Loucy (cell line): Measurements from ENCODE around the gene MYH10.

Experiments
- H2AFZ ChIP-seq: fragments of 200-600 bp; sonication (generic); 2 replicates; pipeline ENCODE4 v1.6.0; 2016; ENCODE audit warnings: antibody characterized with exemption, mild to moderate bottlenecking, low read length, moderate library complexity
- H3F3A ChIP-seq: fragments of 200-600 bp; 2 replicates; pipeline ENCODE4 v1.6.0; 2016; ENCODE audit warnings: antibody characterized with exemption, low read depth, mild to moderate bottlenecking
- H3K27me3 ChIP-seq: fragments of 200-600 bp; sonication (generic); 2 replicates; pipeline ENCODE4 v1.6.1; 2014; ENCODE audit warnings: low read length, mild to moderate bottlenecking; ENCODE audit not compliant: insufficient read depth, poor library complexity, severe bottlenecking
- H3K36me3 ChIP-seq: fragments of 200-600 bp; sonication (generic); 2 replicates; pipeline ENCODE4 v1.6.1; 2016; ENCODE audit warnings: low read length; ENCODE audit not compliant: insufficient read depth
- H3K4me1 ChIP-seq: fragments of 200-600 bp; sonication (generic); 2 replicates; pipeline ENCODE4 v1.5.1; 2014; ENCODE audit warnings: low read length, mild to moderate bottlenecking; ENCODE audit not compliant: insufficient read depth, poor library complexity, severe bottlenecking
- H3K4me2 ChIP-seq: fragments of 200-600 bp; sonication (generic); 2 replicates; pipeline ENCODE4 v1.6.0; 2014; ENCODE audit warnings: antibody characterized with exemption, low read length, low read depth, mild to moderate bottlenecking; ENCODE audit not compliant: poor library complexity, severe bottlenecking
- H3K4me3 ChIP-seq: fragments of 200-600 bp; sonication (generic); 2 replicates; pipeline ENCODE4 v1.5.1; 2014; ENCODE audit warnings: low read length, mild to moderate bottlenecking, mixed read lengths; ENCODE audit not compliant: poor library complexity, severe bottlenecking
- H3K79me2 ChIP-seq: fragments of 200-600 bp; sonication (generic); 2 replicates; pipeline ENCODE4 v1.6.1; 2014; ENCODE audit warnings: low read length; ENCODE audit not compliant: insufficient read depth
- H3K9ac ChIP-seq: fragments of 200-600 bp; sonication (generic); 2 replicates; pipeline ENCODE4 v1.6.0; 2014; ENCODE audit warnings: mild to moderate bottlenecking, low read depth, low read length, moderate library complexity; ENCODE audit not compliant: poor library complexity, severe bottlenecking
- H3K9me2 ChIP-seq: fragments of 200-600 bp; sonication (generic); replicated peaks from 2 replicates; pipeline ENCODE4 v1.6.1; 2016; ENCODE audit warnings: low read depth, low read length, mixed read lengths
- H3K9me3 ChIP-seq: fragments of 200-600 bp; sonication (generic); 2 replicates; pipeline ENCODE4 v1.6.1; 2014; ENCODE audit warnings: mild to moderate bottlenecking, antibody characterized with exemption, low read length, low read depth; ENCODE audit not compliant: insufficient read depth
- H4K20me1 ChIP-seq: fragments of 200-600 bp; sonication (generic); 2 replicates; pipeline ENCODE4 v1.6.0; 2014; ENCODE audit warnings: antibody characterized with exemption, low read length, mild to moderate bottlenecking; ENCODE audit not compliant: insufficient read depth, poor library complexity, severe bottlenecking
- EZH2phosphoT487 ChIP-seq: fragments of 200-600 bp; IDR thresholded peaks from 2 replicates; pipeline ENCODE4 v1.6.1; 2018; ENCODE audit warnings: antibody characterized with exemption, mild to moderate bottlenecking, moderate library complexity, borderline replicate concordance
- TF ChIP-seq, protein P1 (sequence below): fragments of 200-600 bp; sonication (generic); conservative IDR thresholded peaks from 2 replicates; pipeline ENCODE4 v1.5.1; 2014; ENCODE audit warnings: mild to moderate bottlenecking, antibody characterized with exemption, low read length

The MYH10 gene

DNA sequence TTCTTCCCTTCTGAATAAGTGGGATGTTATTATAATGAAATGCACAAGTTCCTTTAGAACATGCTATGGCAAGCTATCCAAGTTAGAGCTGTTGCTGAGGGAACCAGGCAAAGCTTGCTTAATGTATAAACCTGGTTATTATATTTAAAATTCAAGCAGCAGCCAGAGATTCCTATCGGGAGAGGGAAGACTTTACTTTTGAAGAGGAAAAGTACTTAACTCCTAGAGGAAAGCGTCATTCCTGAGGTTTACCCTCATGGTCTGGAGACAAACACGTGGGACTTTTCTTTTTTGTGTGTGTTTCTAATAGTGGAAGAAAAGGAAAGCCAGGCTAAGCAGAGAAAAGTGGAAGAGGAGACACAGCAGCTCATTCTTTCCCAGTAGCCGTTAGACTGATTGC lies 39.9 kb upstream of the MYH10 start:
- Histone ChIP-seq H3K9me2 (no peaks in the 10 kb centered on the region), H3K79me2 (no peaks in the 10 kb centered on the region), H3F3A (no peaks in the 10 kb centered on the region), H4K20me1 (no peaks in the 10 kb centered on the region), H3K9ac (no peak overlapping the region), H3K4me1 (peaks cover 6% of the 10 kb centered on the region), H3K4me2 (no peak overlapping the region), H3K4me3 (no peak overlapping the region), H3K36me3 (no peaks in the 10 kb centered on the region), H3K9me3 (no peaks in the 10 kb centered on the region), H3K27me3 (no peaks in the 10 kb centered on the region), H2AFZ (no peak overlapping the region)
- TF ChIP-seq, protein P1, sequence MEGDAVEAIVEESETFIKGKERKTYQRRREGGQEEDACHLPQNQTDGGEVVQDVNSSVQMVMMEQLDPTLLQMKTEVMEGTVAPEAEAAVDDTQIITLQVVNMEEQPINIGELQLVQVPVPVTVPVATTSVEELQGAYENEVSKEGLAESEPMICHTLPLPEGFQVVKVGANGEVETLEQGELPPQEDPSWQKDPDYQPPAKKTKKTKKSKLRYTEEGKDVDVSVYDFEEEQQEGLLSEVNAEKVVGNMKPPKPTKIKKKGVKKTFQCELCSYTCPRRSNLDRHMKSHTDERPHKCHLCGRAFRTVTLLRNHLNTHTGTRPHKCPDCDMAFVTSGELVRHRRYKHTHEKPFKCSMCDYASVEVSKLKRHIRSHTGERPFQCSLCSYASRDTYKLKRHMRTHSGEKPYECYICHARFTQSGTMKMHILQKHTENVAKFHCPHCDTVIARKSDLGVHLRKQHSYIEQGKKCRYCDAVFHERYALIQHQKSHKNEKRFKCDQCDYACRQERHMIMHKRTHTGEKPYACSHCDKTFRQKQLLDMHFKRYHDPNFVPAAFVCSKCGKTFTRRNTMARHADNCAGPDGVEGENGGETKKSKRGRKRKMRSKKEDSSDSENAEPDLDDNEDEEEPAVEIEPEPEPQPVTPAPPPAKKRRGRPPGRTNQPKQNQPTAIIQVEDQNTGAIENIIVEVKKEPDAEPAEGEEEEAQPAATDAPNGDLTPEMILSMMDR: no peak
- TF ChIP-seq EZH2phosphoT487: no peak

DNA sequence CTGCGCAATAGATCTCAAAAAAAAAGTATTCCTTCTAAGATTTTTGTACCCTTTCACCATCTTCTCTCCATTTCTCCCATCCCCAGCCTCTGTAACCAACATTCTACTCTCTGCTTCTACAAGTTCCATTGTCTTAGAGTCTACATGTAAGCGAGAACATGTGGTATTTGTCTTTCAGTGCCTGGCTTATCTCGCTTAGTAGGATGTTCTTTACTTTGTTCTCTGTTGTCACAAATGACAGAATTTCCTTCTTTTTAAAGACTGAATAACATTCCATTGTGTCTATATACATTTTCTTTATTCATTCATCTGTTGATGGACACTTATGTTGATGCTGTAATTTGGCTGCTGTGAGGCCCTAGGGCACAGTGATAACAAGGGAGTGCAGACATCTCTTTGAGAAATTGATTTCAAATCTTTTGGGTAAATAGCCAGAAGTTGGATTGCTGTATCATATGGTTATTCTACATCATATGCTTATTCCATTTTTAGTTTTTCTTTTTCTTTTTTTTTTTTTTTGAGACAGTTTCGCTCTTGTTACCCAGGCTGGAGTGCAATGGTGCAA lies 37.7 kb upstream of the MYH10 start:
- Histone ChIP-seq H3K4me3 (no peak overlapping the region), H3K4me1 (no peaks in the 10 kb centered on the region), H3K9ac (no peak overlapping the region), H4K20me1 (no peaks in the 10 kb centered on the region), H3K27me3 (no peaks in the 10 kb centered on the region), H3K4me2 (no peak overlapping the region), H3K9me2 (no peaks in the 10 kb centered on the region), H3K9me3 (no peaks in the 10 kb centered on the region), H3K79me2 (no peaks in the 10 kb centered on the region), H3F3A (no peaks in the 10 kb centered on the region), H2AFZ (no peak overlapping the region), H3K36me3 (no peaks in the 10 kb centered on the region)
- TF ChIP-seq, protein P1: no peak
- TF ChIP-seq EZH2phosphoT487: no peak

GRCh38 chr17:8667421-8667820 lies 36.9 kb upstream of the MYH10 start:
- Histone ChIP-seq H3K36me3 (no peaks in the 10 kb centered on the region), H3K9me2 (no peaks in the 10 kb centered on the region), H2AFZ (no peak overlapping the region), H3K4me2 (no peak overlapping the region), H3F3A (no peaks in the 10 kb centered on the region), H3K27me3 (no peaks in the 10 kb centered on the region), H3K79me2 (no peaks in the 10 kb centered on the region), H3K9ac (no peak overlapping the region), H4K20me1 (no peaks in the 10 kb centered on the region), H3K4me1 (no peaks in the 10 kb centered on the region), H3K4me3 (no peak overlapping the region), H3K9me3 (no peaks in the 10 kb centered on the region)
- no peak for TF ChIP-seq EZH2phosphoT487
- TF ChIP-seq, protein P1: no peak
